Gastrocnemius medialis (tissue), 4 donors: ENCODE results near the gene INTS15. TPM values are rescaled to one million over a fixed set of nuclear protein-coding genes. Genes with fewer than 3 reads are reported as not detected.

Source experiments
- ATAC-seq, 2 donors: fragments of 150-250 bp; one replicate each; pipeline ENCODE4 v1.9.1; 2016
- DNase-seq, 2 donors: peaks; one replicate each; pipeline ENCODE4 v3.0.0-alpha.2; 2019
- H3K27ac ChIP-seq, 4 donors: fragments of 200-600 bp; sonication (generic); 1 replicate in 1 of 4; 2 replicates in 3 of 4; pipeline ENCODE4 v1.5.1; 2016 to 2018; ENCODE audit warnings: mild to moderate bottlenecking in 2 of 4, moderate library complexity in 1 of 4
- H3K27me3 ChIP-seq, 3 donors: fragments of 200-600 bp; sonication (generic) in 2 of 3; 1 replicate in 1 of 3; 2 replicates in 2 of 3; pipeline versions ENCODE4 v1.5.1 to v1.6.0; 2016 to 2019; ENCODE audit warnings: mild to moderate bottlenecking in 1 of 3, moderate library complexity in 1 of 3
- H3K36me3 ChIP-seq, 2 donors: fragments of 200-600 bp; sonication (generic) in 1 of 2; one replicate each; pipeline ENCODE4 v1.5.1; 2017 to 2018
- H3K4me1 ChIP-seq, 2 donors: fragments of 200-600 bp; sonication (generic) in 1 of 2; one replicate each; pipeline ENCODE4 v1.5.1; 2016 to 2017; ENCODE audit warnings: mild to moderate bottlenecking in 2 of 2
- H3K4me3 ChIP-seq, 4 donors: fragments of 200-600 bp; sonication (generic) in 3 of 4; 1 replicate in 1 of 4; 2 replicates in 3 of 4; pipeline ENCODE4 v1.5.1; 2016 to 2019; ENCODE audit warnings: mild to moderate bottlenecking in 2 of 4
- H3K9me3 ChIP-seq, 3 donors: fragments of 200-600 bp; sonication (generic) in 2 of 3; 1 replicate in 1 of 3; 2 replicates in 2 of 3; pipeline ENCODE4 v1.5.1; 2016 to 2019
- POLR2A ChIP-seq, 2 donors: fragments of 450-650 bp; IDR thresholded peaks; one replicate each; pipeline ENCODE4 v1.6.1; 2017; ENCODE audit warnings: antibody characterized with exemption in 2 of 2, mild to moderate bottlenecking in 2 of 2, moderate library complexity in 2 of 2
- in situ Hi-C, 4 donors: fragments of 200-750 bp; cut with MboI; loops; one replicate each; pipeline versions ENCODE4 v1.15.0 to v1.8.0; 2017; ENCODE audit warnings: low sequenced_read_pairs in 4 of 4
- intact Hi-C: fragments of 100-400 bp; cut with DNase I; formaldehyde crosslinking; loops from one replicate; pipeline ENCODE4 v1.15.1; 2023; ENCODE audit warnings: low total_unique reads
- total RNA-seq, 4 donors: library from RNA; depleted of rRNA; stranded (reverse); fragments of >200 nt; gene quantifications; one replicate each; pipeline versions ENCODE4 v1.1.0 to v1.2.3, GENCODE V29; 2016
- TF ChIP-seq, protein P1 (sequence below), 5 experiments: fragments of 450-650 bp in 3 of 5; fragments of 200-600 bp in 2 of 5; sonication (generic) in 2 of 5; IDR thresholded peaks in 4 of 5; conservative IDR thresholded peaks in 1 of 5; 1 replicate in 4 of 5; 2 replicates in 1 of 5; pipeline ENCODE4 v1.5.1; 2016 to 2019; ENCODE audit warnings: antibody characterized with exemption in 5 of 5, mild to moderate bottlenecking in 3 of 5, moderate library complexity in 3 of 5

The INTS15 gene
- total RNA-seq, 4 donors from 2014 or later: 20.1 to 30.4 (median 26.1) TPM

DNA sequence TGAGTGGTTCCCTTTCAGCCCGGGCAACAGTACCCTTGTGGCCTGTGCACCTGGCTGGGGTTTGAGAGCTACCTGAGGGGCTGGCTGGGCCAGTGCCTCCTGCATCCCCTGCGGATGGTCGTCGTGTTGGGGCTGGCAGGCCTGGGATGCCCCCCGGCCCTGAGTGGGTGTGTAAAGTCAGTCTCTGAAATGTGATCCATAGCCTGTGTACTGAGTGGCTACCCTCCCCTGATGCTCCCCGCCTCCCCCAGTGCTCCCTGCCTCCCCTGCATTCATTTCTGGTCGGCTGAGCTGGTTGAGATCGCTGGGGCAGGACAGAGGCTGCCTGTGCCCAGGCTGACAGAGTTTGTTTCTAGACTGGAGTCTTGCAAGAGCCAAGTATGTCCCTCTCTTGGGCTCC lies 56.6 kb downstream of the INTS15 start:
- no peak overlapping the region for H3K4me3 ChIP-seq
- DNase-seq (no peak), ATAC-seq (no peak)
- intact Hi-C loops: no loop called here
- H3K4me1 ChIP-seq: no peaks in the 10 kb centered on the region
- in situ Hi-C loops: no loop called here
- H3K27me3 ChIP-seq: no peaks in the 10 kb centered on the region
- no peaks in the 10 kb centered on the region for H3K9me3 ChIP-seq
- H3K36me3 ChIP-seq: peaks cover 0 to 60% of the 10 kb centered on the region in 2 donors
- H3K27ac ChIP-seq: no peak overlapping the region
- TF ChIP-seq POLR2A (IDR thresholded peaks at IDR 0.05): no peak
- TF ChIP-seq, protein P1, sequence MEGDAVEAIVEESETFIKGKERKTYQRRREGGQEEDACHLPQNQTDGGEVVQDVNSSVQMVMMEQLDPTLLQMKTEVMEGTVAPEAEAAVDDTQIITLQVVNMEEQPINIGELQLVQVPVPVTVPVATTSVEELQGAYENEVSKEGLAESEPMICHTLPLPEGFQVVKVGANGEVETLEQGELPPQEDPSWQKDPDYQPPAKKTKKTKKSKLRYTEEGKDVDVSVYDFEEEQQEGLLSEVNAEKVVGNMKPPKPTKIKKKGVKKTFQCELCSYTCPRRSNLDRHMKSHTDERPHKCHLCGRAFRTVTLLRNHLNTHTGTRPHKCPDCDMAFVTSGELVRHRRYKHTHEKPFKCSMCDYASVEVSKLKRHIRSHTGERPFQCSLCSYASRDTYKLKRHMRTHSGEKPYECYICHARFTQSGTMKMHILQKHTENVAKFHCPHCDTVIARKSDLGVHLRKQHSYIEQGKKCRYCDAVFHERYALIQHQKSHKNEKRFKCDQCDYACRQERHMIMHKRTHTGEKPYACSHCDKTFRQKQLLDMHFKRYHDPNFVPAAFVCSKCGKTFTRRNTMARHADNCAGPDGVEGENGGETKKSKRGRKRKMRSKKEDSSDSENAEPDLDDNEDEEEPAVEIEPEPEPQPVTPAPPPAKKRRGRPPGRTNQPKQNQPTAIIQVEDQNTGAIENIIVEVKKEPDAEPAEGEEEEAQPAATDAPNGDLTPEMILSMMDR (IDR thresholded peaks at IDR 0.05 in 4 of 5, conservative IDR thresholded peaks at IDR 0.05 in 1 of 5): no peak

GRCh38 chr7:6647080-6647479 lies 57.3 kb downstream of the INTS15 start:
- no peak for DNase-seq
- intact Hi-C loops: no loop called here
- peaks cover 0 to 60% of the 10 kb centered on the region in 2 donors for H3K36me3 ChIP-seq

GRCh38 chr7:6647541-6647940 lies 57.7 kb downstream of the INTS15 start:
- ATAC-seq (no peak), DNase-seq (no peak)
- intact Hi-C loops: no loop called here
- no peak overlapping the region for H3K4me3 ChIP-seq
- H3K27me3 ChIP-seq: no peaks in the 10 kb centered on the region
- no peak overlapping the region for H3K27ac ChIP-seq
- H3K9me3 ChIP-seq: no peaks in the 10 kb centered on the region
- peaks cover 0 to 58% of the 10 kb centered on the region in 2 donors for H3K36me3 ChIP-seq
- TF ChIP-seq, protein P1 (IDR thresholded peaks at IDR 0.05 in 4 of 5, conservative IDR thresholded peaks at IDR 0.05 in 1 of 5): no peak
- no peak for TF ChIP-seq POLR2A (IDR thresholded peaks at IDR 0.05)
- H3K4me1 ChIP-seq: no peaks in the 10 kb centered on the region
- in situ Hi-C loops: no loop called here

More at GRCh38 chr7:6647080-6647479, 57.3 kb downstream of the INTS15 start:
- in situ Hi-C loops: no loop called here
- no peaks in the 10 kb centered on the region for H3K9me3 ChIP-seq
- no peak overlapping the region for H3K4me3 ChIP-seq
- no peaks in the 10 kb centered on the region for H3K4me1 ChIP-seq
- H3K27ac ChIP-seq: no peak overlapping the region
- no peak for TF ChIP-seq POLR2A (IDR thresholded peaks at IDR 0.05)
- H3K27me3 ChIP-seq: no peaks in the 10 kb centered on the region
- ATAC-seq: no peak

GRCh38 chr7:6648066-6648814 lies 58.4 kb downstream of the INTS15 start:
- ATAC-seq (no peak), DNase-seq (no peak)
- no peak for TF ChIP-seq POLR2A (IDR thresholded peaks at IDR 0.05)
- TF ChIP-seq, protein P1 (IDR thresholded peaks at IDR 0.05 in 4 of 5, conservative IDR thresholded peaks at IDR 0.05 in 1 of 5): no peak
- in situ Hi-C loops (no loop called here), intact Hi-C loops (no loop called here)
- Histone ChIP-seq H3K27me3 (no peaks in the 10 kb centered on the region), H3K4me1 (no peaks in the 10 kb centered on the region), H3K4me3 (no peak overlapping the region), H3K27ac (no peak overlapping the region), H3K9me3 (no peaks in the 10 kb centered on the region), H3K36me3 (peaks cover 0 to 51% of the 10 kb centered on the region in 2 donors)

DNA sequence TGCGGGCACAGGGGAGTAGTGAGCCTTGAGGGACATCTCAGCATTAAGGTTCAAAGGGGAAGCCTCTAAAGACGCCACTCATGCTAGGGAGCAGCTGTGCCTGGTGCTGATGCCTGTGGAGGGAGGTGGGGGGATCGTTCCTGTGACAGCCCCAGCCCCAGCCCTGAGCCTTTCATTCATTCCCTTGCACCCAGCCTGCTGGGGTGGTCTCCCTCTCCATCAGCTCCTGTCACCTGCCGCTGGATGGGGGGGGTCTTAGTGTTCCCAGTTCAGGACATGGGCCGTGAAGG lies 58.9 kb downstream of the INTS15 start:
- TF ChIP-seq, protein P1 (IDR thresholded peaks at IDR 0.05 in 4 of 5, conservative IDR thresholded peaks at IDR 0.05 in 1 of 5): no peak
- TF ChIP-seq POLR2A (IDR thresholded peaks at IDR 0.05): no peak
- Histone ChIP-seq H3K27me3 (no peaks in the 10 kb centered on the region), H3K4me1 (no peaks in the 10 kb centered on the region), H3K27ac (no peak overlapping the region), H3K4me3 (no peak overlapping the region), H3K9me3 (no peaks in the 10 kb centered on the region), H3K36me3 (peaks cover 0 to 46% of the 10 kb centered on the region in 2 donors)
- ATAC-seq: no peak
- no peak for DNase-seq
- in situ Hi-C loops: no loop called here
- intact Hi-C loops: no loop called here
